Measurements from ENCODE around the gene ADGRA1.

The ADGRA1 gene

GRCh38 chr10:133142523-133143199, 54.9 kb downstream of the ADGRA1 start:
- DNase-seq (ENCODE audit: low spot score) (peak; percentile 27), ATAC-seq (ENCODE audit: low read depth) (no peak)
- H3K4me1 ChIP-seq (ENCODE audit: insufficient read depth, poor library complexity, severe bottlenecking) = no peaks in the 10 kb centered on the region
- H3K27ac ChIP-seq (ENCODE audit: poor library complexity, severe bottlenecking) = no peak overlapping the region
- no peak for TF ChIP-seq CTCF (IDR thresholded peaks at IDR 0.05; ENCODE audit: poor library complexity, severe bottlenecking)
- H3K4me3 ChIP-seq (ENCODE audit: severe bottlenecking) = no peak overlapping the region
- no peaks in the 10 kb centered on the region for H3K27me3 ChIP-seq (ENCODE audit: insufficient read depth, poor library complexity, severe bottlenecking)
- H3K9me3 ChIP-seq (ENCODE audit: severe bottlenecking) = peaks cover 2% of the 10 kb centered on the region
- H3K36me3 ChIP-seq (ENCODE audit: low read depth) = no peaks in the 10 kb centered on the region

GRCh38 chr10:133143200-133143533, 55.4 kb downstream of the ADGRA1 start:
- TF ChIP-seq CTCF (IDR thresholded peaks at IDR 0.05; ENCODE audit: poor library complexity, severe bottlenecking) = no peak
- Histone ChIP-seq H3K9me3 (ENCODE audit: severe bottlenecking) (peaks cover 2% of the 10 kb centered on the region), H3K27ac (ENCODE audit: poor library complexity, severe bottlenecking) (no peak overlapping the region), H3K4me3 (ENCODE audit: severe bottlenecking) (no peak overlapping the region), H3K4me1 (ENCODE audit: insufficient read depth, poor library complexity, severe bottlenecking) (no peaks in the 10 kb centered on the region), H3K27me3 (ENCODE audit: insufficient read depth, poor library complexity, severe bottlenecking) (no peaks in the 10 kb centered on the region), H3K36me3 (ENCODE audit: low read depth) (no peaks in the 10 kb centered on the region)
- ATAC-seq (ENCODE audit: low read depth) = no peak
- DNase-seq (ENCODE audit: low spot score) = peak; percentile 43

GRCh38 chr10:133143546-133143945, 55.8 kb downstream of the ADGRA1 start:
- peak; percentile 19 for DNase-seq (ENCODE audit: low spot score)
- Histone ChIP-seq H3K36me3 (ENCODE audit: low read depth) (no peaks in the 10 kb centered on the region), H3K27me3 (ENCODE audit: insufficient read depth, poor library complexity, severe bottlenecking) (no peaks in the 10 kb centered on the region), H3K27ac (ENCODE audit: poor library complexity, severe bottlenecking) (no peak overlapping the region), H3K4me3 (ENCODE audit: severe bottlenecking) (no peak overlapping the region), H3K9me3 (ENCODE audit: severe bottlenecking) (peaks cover 2% of the 10 kb centered on the region), H3K4me1 (ENCODE audit: insufficient read depth, poor library complexity, severe bottlenecking) (no peaks in the 10 kb centered on the region)
- TF ChIP-seq CTCF (IDR thresholded peaks at IDR 0.05; ENCODE audit: poor library complexity, severe bottlenecking) = no peak
- no peak for ATAC-seq (ENCODE audit: low read depth)

GRCh38 chr10:133144771-133145170, 57.0 kb downstream of the ADGRA1 start:
- TF ChIP-seq CTCF (IDR thresholded peaks at IDR 0.05; ENCODE audit: poor library complexity, severe bottlenecking) = no peak
- no peaks in the 10 kb centered on the region for H3K4me1 ChIP-seq (ENCODE audit: insufficient read depth, poor library complexity, severe bottlenecking)
- ATAC-seq (ENCODE audit: low read depth) (no peak), DNase-seq (ENCODE audit: low spot score) (no peak)
- H3K36me3 ChIP-seq (ENCODE audit: low read depth) = no peaks in the 10 kb centered on the region
- H3K27ac ChIP-seq (ENCODE audit: poor library complexity, severe bottlenecking) = no peak overlapping the region
- no peaks in the 10 kb centered on the region for H3K27me3 ChIP-seq (ENCODE audit: insufficient read depth, poor library complexity, severe bottlenecking)
- H3K9me3 ChIP-seq (ENCODE audit: severe bottlenecking) = peaks cover 2% of the 10 kb centered on the region
- no peak overlapping the region for H3K4me3 ChIP-seq (ENCODE audit: severe bottlenecking)

GRCh38 chr10:133150226-133150625, 62.5 kb downstream of the ADGRA1 start:
- H3K36me3 ChIP-seq (ENCODE audit: low read depth) = no peaks in the 10 kb centered on the region
- no peaks in the 10 kb centered on the region for H3K4me1 ChIP-seq (ENCODE audit: insufficient read depth, poor library complexity, severe bottlenecking)
- TF ChIP-seq CTCF (IDR thresholded peaks at IDR 0.05; ENCODE audit: poor library complexity, severe bottlenecking) = no peak
- peaks cover 14% of the 10 kb centered on the region for H3K27me3 ChIP-seq (ENCODE audit: insufficient read depth, poor library complexity, severe bottlenecking)
- no peak for DNase-seq (ENCODE audit: low spot score)
- H3K4me3 ChIP-seq (ENCODE audit: severe bottlenecking) = no peak overlapping the region
- H3K9me3 ChIP-seq (ENCODE audit: severe bottlenecking) = peaks cover 2% of the 10 kb centered on the region
- ATAC-seq (ENCODE audit: low read depth) = no peak
- no peak overlapping the region for H3K27ac ChIP-seq (ENCODE audit: poor library complexity, severe bottlenecking)
